OCI-LY3 (cell line): Measurements from ENCODE around the gene HERC3.

ENCODE experiments used
- H2AFZ ChIP-seq: fragments of 200-600, 300-600 bp; shearing (Covaris generic); 2 replicates; pipeline ENCODE4 v1.6.0; 2014; ENCODE audit warnings: antibody characterized with exemption, low read depth, low read length
- H3K27ac ChIP-seq: fragments of 200-600, 300-600 bp; sonication (generic); 2 replicates; pipeline ENCODE4 v1.5.1; 2014; ENCODE audit warnings: mild to moderate bottlenecking, low read length, moderate library complexity, mixed read lengths
- H3K27me3 ChIP-seq: fragments of 200-600, 300-600 bp; sonication (generic); 2 replicates; pipeline ENCODE4 v1.6.1; 2014; ENCODE audit warnings: low read depth, low read length, mixed read lengths
- H3K36me3 ChIP-seq: fragments of 200-600, 300-600 bp; sonication (generic); replicated peaks from 2 replicates; pipeline ENCODE3; 2014; ENCODE audit warnings: low read depth, low read length, mixed read lengths
- H3K4me1 ChIP-seq: fragments of 300-600, 200-600 bp; sonication (generic); 2 replicates; pipeline ENCODE4 v1.6.1; 2014; ENCODE audit warnings: low read length, mixed read lengths
- H3K4me2 ChIP-seq: fragments of 200-600, 300-600 bp; sonication (generic); 2 replicates; pipeline ENCODE4 v1.6.1; 2014; ENCODE audit warnings: low read length, mixed read lengths
- H3K4me3 ChIP-seq: fragments of 300-600, 200-600 bp; sonication (generic); 2 replicates; pipeline ENCODE4 v1.5.1; 2014; ENCODE audit warnings: antibody characterized with exemption, mild to moderate bottlenecking, low read length, moderate library complexity
- H3K79me2 ChIP-seq: fragments of 300-600, 200-600 bp; shearing (Covaris generic); 2 replicates; pipeline ENCODE4 v1.6.1; 2014; ENCODE audit warnings: mild to moderate bottlenecking, low read length, mixed read lengths
- H3K9ac ChIP-seq: fragments of 300-600, 200-600 bp; shearing (Covaris generic); 2 replicates; pipeline ENCODE4 v1.6.0; 2014; ENCODE audit warnings: mild to moderate bottlenecking, low read length, moderate library complexity
- H3K9me3 ChIP-seq: fragments of 200-600, 300-600 bp; shearing (Covaris generic); 2 replicates; pipeline ENCODE4 v1.6.1; 2014; ENCODE audit warnings: low read length, mixed read lengths; ENCODE audit not compliant: insufficient read depth
- H4K20me1 ChIP-seq: fragments of 200-600, 300-600 bp; sonication (generic); 2 replicates; pipeline ENCODE4 v1.6.1; 2016; ENCODE audit warnings: low read length, mixed read lengths; ENCODE audit not compliant: insufficient read depth
- EZH2phosphoT487 ChIP-seq: fragments of 200-600 bp; shearing (Covaris generic); IDR thresholded peaks from 2 replicates; pipeline ENCODE4 v1.6.1; 2018; ENCODE audit warnings: antibody characterized with exemption, mixed run types, low read depth
- TF ChIP-seq, protein P1 (sequence below): fragments of 200-600, 300-600 bp; sonication (generic); IDR thresholded peaks from 2 replicates; pipeline ENCODE4 v1.5.1; 2014; ENCODE audit warnings: antibody characterized with exemption, low read length, low read depth

HERC3 gene

DNA sequence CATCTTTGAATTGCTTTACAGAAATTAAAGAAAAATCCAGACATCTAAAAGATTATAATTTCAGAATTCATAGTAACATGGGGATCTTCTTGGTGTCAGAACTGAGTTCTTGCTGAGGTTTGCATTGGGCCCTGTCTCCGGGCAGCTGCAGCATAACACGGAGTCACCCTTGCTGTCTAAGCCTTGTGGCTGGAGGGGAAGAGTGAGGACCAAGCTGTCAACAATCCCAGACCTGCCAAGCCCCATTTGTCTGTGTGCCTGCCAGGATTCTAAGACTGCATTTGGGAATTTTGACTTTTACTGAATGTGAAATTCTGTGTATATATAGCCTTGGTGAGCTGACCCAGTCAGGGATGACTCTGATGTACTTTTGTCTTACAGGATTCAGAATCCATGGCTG lies 130.5 kb downstream of the HERC3 start:
- no peaks in the 10 kb centered on the region for H3K4me1 ChIP-seq
- H3K9me3 ChIP-seq, result peaks cover 11% of the 10 kb centered on the region
- H2AFZ ChIP-seq, result no peak overlapping the region
- H3K27ac ChIP-seq, result no peak overlapping the region
- TF ChIP-seq, protein P1, sequence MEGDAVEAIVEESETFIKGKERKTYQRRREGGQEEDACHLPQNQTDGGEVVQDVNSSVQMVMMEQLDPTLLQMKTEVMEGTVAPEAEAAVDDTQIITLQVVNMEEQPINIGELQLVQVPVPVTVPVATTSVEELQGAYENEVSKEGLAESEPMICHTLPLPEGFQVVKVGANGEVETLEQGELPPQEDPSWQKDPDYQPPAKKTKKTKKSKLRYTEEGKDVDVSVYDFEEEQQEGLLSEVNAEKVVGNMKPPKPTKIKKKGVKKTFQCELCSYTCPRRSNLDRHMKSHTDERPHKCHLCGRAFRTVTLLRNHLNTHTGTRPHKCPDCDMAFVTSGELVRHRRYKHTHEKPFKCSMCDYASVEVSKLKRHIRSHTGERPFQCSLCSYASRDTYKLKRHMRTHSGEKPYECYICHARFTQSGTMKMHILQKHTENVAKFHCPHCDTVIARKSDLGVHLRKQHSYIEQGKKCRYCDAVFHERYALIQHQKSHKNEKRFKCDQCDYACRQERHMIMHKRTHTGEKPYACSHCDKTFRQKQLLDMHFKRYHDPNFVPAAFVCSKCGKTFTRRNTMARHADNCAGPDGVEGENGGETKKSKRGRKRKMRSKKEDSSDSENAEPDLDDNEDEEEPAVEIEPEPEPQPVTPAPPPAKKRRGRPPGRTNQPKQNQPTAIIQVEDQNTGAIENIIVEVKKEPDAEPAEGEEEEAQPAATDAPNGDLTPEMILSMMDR, result no peak
- no peak for TF ChIP-seq EZH2phosphoT487
- no peak overlapping the region for H3K4me2 ChIP-seq
- no peaks in the 10 kb centered on the region for H3K27me3 ChIP-seq
- no peak overlapping the region for H3K9ac ChIP-seq
- peaks cover 15% of the 10 kb centered on the region for H3K36me3 ChIP-seq
- H3K4me3 ChIP-seq, result no peak overlapping the region
- H4K20me1 ChIP-seq, result no peaks in the 10 kb centered on the region
- H3K79me2 ChIP-seq, result no peaks in the 10 kb centered on the region

DNA sequence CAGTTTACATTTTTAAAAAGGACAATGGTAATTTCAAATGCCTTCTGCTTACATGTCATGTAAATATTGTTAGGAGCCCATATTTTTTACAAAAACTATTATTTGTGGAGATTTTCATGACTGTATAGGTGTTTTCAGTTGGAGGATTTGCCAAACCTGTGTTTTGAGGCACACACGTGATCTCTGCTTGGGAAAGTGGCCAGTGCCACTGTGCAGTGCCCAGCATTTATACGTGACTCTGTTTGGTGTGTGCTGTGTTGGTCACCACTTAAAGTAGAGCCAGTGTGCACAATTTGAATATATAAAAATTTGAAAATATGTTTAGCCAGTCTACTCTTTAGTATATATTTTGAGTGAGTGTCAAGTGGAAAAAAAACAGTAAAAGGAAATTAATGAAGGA lies 132.1 kb downstream of the HERC3 start:
- Histone ChIP-seq H3K9ac (no peak overlapping the region), H2AFZ (no peak overlapping the region), H3K4me2 (no peak overlapping the region), H3K79me2 (no peaks in the 10 kb centered on the region), H3K9me3 (no peaks in the 10 kb centered on the region), H4K20me1 (no peaks in the 10 kb centered on the region), H3K27ac (no peak overlapping the region), H3K27me3 (no peaks in the 10 kb centered on the region), H3K4me1 (no peaks in the 10 kb centered on the region), H3K36me3 (peaks cover 5% of the 10 kb centered on the region), H3K4me3 (no peak overlapping the region)
- TF ChIP-seq, protein P1, result no peak
- TF ChIP-seq EZH2phosphoT487, result no peak

DNA sequence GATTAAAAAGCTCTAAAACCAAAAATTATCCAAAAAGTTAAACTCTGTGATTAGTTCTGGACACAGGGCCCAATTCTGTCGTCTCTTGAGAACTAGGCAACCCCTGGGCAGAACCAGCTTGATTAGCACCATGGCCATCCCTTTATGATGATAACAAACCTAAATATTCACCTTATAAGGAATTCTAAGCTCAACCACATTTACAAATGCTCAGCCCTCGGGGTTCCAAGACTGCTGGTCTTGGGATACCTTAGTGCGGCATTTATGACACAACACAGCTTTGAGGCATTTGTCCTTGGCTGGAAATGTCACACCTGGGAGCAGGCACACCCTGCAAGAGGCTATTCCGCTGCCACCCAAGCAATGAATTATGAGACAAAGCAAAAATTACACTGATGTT lies 132.9 kb downstream of the HERC3 start:
- H3K9ac ChIP-seq, result no peak overlapping the region
- no peaks in the 10 kb centered on the region for H3K27me3 ChIP-seq
- no peaks in the 10 kb centered on the region for H4K20me1 ChIP-seq
- TF ChIP-seq, protein P1, result no peak
- TF ChIP-seq EZH2phosphoT487, result no peak
- no peak overlapping the region for H2AFZ ChIP-seq
- H3K4me3 ChIP-seq, result no peak overlapping the region
- H3K4me2 ChIP-seq, result no peak overlapping the region
- no peaks in the 10 kb centered on the region for H3K9me3 ChIP-seq
- peaks cover 5% of the 10 kb centered on the region for H3K36me3 ChIP-seq
- H3K4me1 ChIP-seq, result no peaks in the 10 kb centered on the region
- H3K27ac ChIP-seq, result no peak overlapping the region
- H3K79me2 ChIP-seq, result no peaks in the 10 kb centered on the region

DNA sequence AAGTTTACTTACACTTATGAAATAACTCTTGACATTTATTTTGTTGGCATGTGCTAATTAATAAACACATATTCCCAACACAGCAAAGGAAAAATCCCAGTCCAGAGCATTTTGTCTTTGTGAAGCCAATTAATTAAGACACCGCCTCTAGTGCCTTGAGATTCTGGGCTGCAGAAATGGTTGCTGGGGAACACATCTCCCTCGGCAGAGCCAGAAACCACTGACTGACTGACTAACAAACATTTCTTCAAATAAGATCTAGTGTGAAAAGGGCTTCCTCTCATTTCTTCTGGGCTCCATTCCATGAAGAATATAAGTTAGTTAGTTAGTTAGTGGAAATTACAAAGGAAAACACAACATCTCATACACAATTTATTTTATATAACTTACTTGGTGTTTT lies 133.7 kb downstream of the HERC3 start:
- Histone ChIP-seq H3K9me3 (no peaks in the 10 kb centered on the region), H3K79me2 (no peaks in the 10 kb centered on the region), H3K27ac (no peak overlapping the region), H3K4me1 (no peaks in the 10 kb centered on the region), H3K4me2 (no peak overlapping the region), H3K4me3 (no peak overlapping the region), H3K27me3 (no peaks in the 10 kb centered on the region), H4K20me1 (no peaks in the 10 kb centered on the region), H2AFZ (no peak overlapping the region), H3K9ac (no peak overlapping the region), H3K36me3 (peaks cover 5% of the 10 kb centered on the region)
- TF ChIP-seq, protein P1, result no peak
- TF ChIP-seq EZH2phosphoT487, result no peak
